D721Med (cell line): ENCODE measurements around the gene JAKMIP2.
"Not testable (repeated sequence)": the region's sequence is repeated elsewhere in the genome, so short reads cannot be mapped to it uniquely, and the experiment has no call there.

Source experiments
- DNase-seq: peaks from one replicate; pipeline ENCODE4 v3.0.0; 2011; ENCODE audit warnings: low spot score; ENCODE audit not compliant: insufficient read length
- FAIRE-seq: peaks from 2 replicates; lab custom pipeline; 2011; peaks lifted over from hg19 to GRCh38; lab: Jason Lieb, UNC
- TF ChIP-seq, protein P1 (sequence below): IDR thresholded peaks from 2 replicates; pipeline ENCODE4 v1.5.1; 2012; ENCODE audit warnings: mild to moderate bottlenecking, control low read depth; ENCODE audit not compliant: insufficient read depth; ENCODE audit errors: missing control alignments

JAKMIP2 gene

DNA sequence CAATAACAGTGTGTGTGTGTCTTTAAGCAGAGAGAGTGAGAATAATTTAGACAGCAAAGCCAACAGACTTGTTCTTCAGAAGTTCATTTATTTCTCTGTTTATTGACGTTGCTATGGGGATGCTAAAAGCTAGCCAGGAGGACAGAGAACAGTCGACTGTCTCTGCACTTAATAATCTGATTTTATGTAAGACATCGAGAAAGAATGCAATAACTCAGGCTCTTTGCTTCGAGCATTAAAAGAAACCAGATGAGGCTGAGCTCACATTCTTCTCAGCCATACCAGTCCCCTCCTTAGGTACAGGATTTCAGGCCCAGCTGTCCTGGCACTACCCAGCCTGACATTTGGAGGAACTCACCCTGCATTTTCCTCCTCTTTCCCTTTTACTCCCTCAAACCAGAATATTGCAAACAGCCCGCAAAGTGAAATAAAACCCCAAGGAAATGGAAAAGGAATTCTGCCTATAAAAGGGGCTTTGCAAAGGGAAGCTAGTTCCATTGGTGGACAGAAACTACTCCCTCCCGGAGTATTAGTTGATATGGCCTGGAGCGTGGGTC, 228.2 kb downstream of the JAKMIP2 start:
- TF ChIP-seq, protein P1, sequence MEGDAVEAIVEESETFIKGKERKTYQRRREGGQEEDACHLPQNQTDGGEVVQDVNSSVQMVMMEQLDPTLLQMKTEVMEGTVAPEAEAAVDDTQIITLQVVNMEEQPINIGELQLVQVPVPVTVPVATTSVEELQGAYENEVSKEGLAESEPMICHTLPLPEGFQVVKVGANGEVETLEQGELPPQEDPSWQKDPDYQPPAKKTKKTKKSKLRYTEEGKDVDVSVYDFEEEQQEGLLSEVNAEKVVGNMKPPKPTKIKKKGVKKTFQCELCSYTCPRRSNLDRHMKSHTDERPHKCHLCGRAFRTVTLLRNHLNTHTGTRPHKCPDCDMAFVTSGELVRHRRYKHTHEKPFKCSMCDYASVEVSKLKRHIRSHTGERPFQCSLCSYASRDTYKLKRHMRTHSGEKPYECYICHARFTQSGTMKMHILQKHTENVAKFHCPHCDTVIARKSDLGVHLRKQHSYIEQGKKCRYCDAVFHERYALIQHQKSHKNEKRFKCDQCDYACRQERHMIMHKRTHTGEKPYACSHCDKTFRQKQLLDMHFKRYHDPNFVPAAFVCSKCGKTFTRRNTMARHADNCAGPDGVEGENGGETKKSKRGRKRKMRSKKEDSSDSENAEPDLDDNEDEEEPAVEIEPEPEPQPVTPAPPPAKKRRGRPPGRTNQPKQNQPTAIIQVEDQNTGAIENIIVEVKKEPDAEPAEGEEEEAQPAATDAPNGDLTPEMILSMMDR: no peak
- DNase-seq: no peak
- FAIRE-seq: no peak

DNA sequence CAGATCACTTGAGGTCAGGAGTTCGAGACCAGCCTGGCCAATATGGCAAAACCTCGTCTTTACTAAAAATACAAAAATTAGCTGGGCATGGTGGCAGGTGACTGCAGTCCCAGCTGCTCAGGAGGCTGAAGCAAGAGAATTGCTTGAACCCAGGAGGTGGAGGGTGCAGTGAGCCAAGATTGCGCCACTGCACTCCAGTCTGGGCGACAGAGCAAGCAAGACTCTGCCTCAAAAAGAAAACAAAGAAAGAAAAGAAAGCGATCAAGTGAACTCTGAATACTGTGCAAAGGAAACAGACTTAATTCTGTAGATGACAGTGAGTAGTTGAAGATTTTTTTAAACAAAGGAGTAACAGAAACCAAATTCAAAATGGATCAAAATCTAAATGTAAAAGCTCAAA, 228.7 kb downstream of the JAKMIP2 start:
- not testable (repeated sequence) for DNase-seq, FAIRE-seq

DNA sequence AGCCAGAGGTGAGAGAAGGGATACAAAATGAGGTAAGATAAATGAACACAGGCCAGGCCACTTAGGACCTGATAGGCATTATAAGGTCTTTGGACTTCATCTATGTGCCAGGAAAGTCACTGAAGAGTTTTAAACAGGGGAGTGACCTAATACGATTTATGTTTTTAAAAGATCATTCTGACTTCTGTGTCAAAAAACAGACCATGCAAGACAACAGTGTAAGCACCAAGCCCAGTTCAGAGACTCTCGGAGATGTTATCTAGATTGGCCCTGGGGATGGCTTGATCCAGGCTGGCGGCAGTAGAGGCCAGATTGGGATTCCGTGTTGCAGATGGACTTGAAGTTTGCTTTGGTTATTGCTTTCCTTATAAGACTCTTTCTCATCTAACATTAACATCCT, 229.6 kb downstream of the JAKMIP2 start:
- TF ChIP-seq, protein P1: no peak
- FAIRE-seq: no peak

DNA sequence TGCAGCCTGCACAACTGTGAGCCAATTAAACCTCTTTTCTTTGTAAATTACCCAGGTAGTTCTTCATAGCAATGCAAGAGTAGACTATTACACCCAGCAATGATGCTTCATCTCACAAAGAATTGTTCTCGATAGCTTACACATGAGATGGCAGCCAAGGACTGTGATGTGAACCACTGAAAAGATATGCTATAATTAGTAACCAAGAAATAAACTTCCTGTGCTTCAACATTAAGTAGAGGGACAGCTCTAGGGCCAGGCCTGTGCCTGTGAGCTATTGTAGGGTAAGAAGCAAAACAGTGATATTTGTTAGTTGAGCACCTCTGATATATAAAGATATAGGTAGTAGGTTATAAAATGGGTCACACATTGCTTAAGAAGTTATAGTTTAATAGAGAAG, 230.9 kb downstream of the JAKMIP2 start:
- TF ChIP-seq, protein P1: no peak
- DNase-seq: no peak
- FAIRE-seq: no peak

More for the DNA sequence above, 229.6 kb downstream of the JAKMIP2 start:
- DNase-seq: no peak

DNA sequence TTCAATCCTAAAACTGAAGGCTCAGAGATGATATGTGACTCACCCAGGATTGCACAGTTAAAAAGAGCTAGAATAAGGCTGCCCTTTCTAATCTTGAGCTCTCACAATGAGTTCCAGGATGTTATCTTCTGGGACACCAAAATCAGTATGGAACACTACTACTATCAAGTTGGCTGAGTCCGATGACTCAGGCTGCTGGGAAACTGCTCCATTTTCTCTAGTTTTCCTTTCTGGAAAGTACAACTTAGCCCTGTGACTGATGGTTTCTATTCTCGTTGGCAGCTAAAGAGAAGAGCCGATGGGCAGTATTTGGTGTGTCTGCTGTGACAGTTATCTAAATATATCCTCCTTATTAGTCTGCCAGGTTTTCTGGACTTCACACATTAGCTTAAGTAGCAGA, 234.8 kb downstream of the JAKMIP2 start:
- FAIRE-seq: no peak
- no peak for DNase-seq
- TF ChIP-seq, protein P1: no peak

DNA sequence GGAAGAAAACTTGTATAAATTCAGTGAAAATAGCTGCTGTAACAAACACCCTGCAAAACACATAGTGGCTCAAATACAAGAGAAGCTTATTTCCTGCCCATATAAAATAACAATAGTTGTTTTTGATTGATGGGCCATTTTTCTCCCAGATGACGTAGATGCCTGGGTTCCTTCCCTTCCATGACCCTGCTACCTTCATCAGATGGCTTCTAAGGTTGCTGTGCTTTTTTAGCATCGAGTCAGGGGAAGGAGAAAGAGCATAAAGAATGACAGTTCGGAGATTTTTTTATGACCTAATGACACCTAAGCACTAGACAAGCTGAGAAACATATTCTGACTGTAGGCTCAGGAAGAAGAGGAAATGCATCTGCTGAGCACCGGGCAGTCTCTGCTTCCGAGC, 238.0 kb downstream of the JAKMIP2 start:
- FAIRE-seq (no peak), DNase-seq (no peak)
- TF ChIP-seq, protein P1: no peak

DNA sequence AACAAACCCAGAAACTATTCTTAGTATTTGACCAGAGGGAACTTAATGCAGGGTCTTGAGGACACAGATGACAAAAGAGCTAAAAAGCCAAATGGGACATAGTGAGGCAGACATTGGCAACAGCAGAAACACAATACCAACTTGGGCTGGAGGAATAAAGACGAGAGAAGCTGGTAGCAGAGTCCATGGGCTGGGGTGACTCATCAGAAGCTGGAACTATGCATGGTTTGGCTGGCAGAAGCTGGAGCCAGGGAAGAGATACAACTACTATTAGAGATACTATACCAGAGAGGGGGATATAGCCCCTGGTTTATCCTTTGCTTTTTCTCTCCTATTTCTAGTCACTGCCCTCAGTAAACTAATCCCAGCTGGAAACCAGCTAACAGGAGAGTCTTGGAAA, 243.5 kb downstream of the JAKMIP2 start:
- TF ChIP-seq, protein P1: no peak
- FAIRE-seq (no peak), DNase-seq (no peak)

DNA sequence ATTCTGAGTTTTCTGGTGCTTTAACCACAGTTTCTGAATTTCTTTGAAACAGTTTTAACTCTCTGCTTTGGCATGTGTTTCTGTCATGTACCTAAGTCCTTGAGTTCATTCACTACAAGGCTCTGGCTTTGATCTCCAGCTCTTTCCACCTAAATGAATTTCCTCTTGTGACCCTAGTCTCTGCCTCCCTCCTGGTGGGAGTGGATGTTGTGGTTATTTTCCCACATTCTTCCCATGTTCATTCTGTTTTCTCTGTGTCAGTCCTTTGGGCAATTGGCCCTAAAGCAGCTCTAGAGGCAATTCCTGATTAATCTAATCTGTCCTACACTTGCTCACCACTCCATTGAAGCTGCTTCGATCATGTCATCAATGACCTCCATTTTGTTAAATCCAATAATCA, 244.3 kb downstream of the JAKMIP2 start:
- DNase-seq: no peak
- TF ChIP-seq, protein P1: no peak
- FAIRE-seq: no peak
